Renal cortical epithelial cell (primary cell): ENCODE data around the gene HSCB. TPM values are rescaled to one million over a fixed set of nuclear protein-coding genes. Genes with fewer than 3 reads are reported as not detected.
"Not testable (repeated sequence)": the region's sequence is repeated elsewhere in the genome, so short reads cannot be mapped to it uniquely, and the experiment has no call there.

Experiments used
- DNase-seq: peaks from one replicate; pipeline ENCODE4 v3.0.0-alpha.2; 2011; ENCODE audit warnings: low read depth
- total RNA-seq: library from RNA; depleted of rRNA; stranded (reverse); fragments of >200 nt; gene quantifications from 2 replicates; pipeline ENCODE4 v1.2.3, GENCODE V29; 2014

The HSCB gene
- total RNA-seq, 1 donor from 2014 or later: 14.8 TPM

DNA sequence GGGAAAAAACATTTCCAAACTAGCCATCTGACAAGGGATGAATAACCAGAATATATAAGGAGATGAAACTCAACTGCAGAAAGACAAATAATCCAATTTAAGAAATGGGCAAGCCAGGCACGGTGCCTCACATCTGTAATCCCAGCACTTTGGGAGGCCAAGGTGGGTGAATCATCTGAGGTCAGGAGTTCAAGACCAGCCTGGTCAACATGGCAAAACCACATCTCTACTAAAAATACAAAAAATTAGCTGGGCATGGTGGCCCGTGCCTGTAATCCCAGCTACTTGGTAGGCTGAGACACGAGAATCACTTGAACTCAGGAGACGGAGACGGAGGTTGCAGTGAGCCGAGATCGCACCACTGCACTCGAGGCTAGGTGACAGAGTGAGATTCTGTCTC, 3.0 kb upstream of the HSCB start:
- DNase-seq: not testable (repeated sequence)

- no peak for DNase-seq
These were observed 547 bp upstream of the HSCB start for GRCh38 chr22:28741200-28741784.

GRCh38 chr22:28742562-28742962, 723 bp downstream of the HSCB start:
- DNase-seq: no peak

DNA sequence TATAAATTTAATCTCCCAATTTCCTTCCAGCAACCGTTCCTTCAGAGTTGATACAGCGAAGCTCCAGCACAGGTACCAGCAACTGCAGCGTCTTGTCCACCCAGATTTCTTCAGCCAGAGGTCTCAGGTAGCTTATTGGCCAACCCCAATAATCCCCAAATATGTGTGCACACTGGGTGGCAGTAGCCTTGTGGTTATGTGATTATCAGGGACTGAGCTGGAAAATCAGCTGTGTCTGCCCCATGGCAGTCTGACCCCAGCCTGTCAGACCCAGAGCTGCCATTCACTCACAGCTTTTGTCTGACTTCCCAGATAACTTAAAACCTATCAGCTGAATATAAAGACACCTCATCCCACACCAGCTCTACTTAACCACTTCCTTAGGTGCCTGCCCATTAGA, 2.0 kb downstream of the HSCB start:
- DNase-seq: no peak

DNA sequence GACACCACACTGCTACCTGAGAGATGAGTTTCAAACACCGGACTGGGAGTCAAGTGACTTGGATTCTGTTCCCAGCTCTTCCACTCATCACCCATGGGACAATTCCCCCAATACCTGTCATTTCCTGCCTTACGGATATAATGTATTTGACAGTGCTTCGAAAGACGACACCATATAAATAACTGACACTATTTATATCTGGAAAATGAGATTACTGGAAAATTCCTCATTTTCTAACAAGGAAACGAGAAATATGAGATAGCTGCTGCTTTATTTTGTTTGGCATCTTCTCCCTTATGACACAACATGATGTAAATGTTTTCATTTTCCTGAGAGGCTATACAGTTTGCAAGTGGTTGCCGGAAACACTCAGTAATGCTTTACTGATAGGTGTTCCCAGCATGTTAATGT, 8.6 kb downstream of the HSCB start:
- DNase-seq: no peak

DNA sequence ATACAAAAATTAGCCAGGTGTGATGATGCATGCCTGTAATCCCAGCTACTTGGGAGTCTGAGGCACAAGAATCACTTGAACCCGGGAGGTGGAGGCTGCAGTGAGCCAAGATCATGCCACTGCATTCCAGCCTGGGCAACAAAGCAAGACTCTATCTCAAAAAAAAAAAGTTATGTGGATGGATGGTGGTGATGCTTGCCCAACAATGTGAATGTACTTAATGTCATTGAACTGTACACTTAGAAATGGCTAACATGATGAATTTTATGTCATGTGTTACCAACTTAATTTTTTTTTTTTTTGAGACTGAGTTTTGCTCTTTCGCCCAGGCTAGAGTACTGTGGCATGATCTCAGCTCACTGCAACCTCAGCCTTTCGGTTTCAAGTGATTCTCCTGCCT, 12.7 kb downstream of the HSCB start:
- DNase-seq: not testable (repeated sequence)

- peak; percentile 86 for DNase-seq
These were observed 18.2 kb downstream of the HSCB start for GRCh38 chr22:28759861-28760560.

- DNase-seq: no peak
These were observed 19.6 kb downstream of the HSCB start for GRCh38 chr22:28761449-28761755.

DNA sequence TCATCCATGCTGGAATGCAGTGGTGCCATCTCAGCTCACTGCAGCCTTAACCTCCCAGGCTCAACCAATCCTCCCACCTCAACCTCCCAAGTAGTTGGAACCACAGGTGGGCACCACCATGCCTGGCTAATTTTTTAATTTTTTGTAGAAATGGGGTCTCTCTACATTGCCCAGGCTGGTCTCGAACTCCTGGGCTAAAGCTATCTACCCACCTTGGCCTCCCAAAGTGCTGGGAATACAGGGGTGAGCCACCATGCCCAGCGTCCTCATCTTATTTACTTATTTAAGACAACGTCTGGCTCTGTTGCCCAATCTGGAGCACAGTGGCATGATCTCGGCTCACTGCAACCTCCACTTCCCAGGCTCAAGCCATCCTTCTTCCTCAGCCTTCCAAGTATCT, 20.2 kb downstream of the HSCB start:
- not testable (repeated sequence) for DNase-seq

DNA sequence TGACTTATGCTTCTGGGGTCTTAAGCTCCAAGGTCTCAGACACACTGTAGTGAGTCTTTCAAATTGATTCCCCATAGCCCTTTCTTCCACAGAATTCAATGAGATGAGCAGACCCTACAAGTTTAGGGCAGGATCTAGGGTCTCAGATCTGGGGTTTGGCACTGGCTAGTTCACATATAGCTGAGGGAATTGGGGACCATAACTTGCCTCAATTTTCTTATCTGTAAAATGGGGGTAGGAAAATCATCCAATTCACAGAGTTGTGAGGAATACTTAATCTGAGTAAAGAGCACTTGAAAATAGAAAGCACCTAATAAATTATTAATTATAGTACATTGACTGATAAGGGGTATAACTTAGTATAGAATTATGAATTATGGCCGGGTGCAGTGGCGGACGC, 24.8 kb downstream of the HSCB start:
- DNase-seq: no peak

DNA sequence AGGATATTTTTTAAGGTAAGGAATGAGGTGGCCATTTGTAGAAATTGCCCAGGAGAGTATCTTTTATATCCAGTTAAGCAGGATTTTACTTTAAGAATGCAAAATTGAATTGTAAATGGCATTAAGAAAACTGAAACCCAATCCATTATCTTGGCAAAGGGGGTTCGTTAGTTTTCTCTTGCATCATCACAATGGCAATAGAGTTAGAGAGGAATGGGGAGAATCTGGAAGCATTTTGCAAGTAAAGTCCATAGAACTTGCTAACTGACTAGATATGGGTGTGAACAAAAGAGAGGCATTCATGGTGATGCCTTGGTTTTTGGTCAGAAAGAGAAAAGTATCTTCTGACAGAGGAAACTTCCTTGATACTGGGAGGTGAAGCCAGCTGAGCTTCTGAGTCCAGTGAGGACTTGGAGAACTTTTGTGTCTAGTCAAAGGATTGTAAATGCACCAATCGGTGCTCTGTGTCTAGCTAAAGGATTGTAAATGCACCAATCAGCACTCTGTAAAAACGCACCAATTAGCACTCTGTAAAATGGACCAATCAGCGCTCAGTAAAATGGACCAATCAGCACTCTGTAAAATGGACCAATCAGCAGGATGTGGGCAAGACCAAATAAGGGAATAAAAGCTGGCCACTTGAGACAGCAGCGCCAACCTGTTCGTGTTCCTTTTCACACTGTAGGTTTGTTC, 27.0 kb downstream of the HSCB start:
- DNase-seq: no peak

DNA sequence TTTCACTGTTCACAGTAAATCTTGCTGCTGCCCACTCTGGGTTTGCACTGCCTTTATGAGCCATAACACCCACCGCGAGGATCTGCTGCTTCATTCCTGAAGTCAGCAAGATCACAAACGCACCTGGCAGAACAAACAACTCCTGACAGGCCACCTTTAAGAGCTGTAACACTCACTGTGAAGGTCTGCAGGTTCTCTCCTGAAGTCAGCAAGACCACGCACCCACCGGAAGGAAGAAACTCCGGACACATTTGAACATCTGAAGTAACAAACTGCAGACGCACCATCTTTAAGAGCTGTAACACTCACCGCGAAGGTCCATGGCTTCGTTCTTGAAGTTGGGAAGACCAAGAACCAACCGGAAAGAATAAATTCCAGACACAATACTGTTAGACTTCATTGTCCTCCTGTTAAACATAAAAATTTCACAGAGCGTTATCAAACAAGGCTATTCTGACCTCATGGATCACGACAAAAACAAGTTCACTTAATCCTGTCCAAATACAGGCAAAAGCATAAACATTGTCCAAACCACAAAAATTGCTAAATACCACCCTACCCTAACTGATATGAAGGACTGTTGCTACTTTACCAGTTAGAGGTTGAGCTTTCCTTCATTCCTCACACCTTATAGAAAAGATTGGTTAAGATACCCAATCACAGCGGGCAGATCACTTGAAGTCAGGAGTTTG, 27.7 kb downstream of the HSCB start:
- no peak for DNase-seq

- no peak for DNase-seq
These were observed 29.5 kb downstream of the HSCB start for GRCh38 chr22:28771195-28771791.

DNA sequence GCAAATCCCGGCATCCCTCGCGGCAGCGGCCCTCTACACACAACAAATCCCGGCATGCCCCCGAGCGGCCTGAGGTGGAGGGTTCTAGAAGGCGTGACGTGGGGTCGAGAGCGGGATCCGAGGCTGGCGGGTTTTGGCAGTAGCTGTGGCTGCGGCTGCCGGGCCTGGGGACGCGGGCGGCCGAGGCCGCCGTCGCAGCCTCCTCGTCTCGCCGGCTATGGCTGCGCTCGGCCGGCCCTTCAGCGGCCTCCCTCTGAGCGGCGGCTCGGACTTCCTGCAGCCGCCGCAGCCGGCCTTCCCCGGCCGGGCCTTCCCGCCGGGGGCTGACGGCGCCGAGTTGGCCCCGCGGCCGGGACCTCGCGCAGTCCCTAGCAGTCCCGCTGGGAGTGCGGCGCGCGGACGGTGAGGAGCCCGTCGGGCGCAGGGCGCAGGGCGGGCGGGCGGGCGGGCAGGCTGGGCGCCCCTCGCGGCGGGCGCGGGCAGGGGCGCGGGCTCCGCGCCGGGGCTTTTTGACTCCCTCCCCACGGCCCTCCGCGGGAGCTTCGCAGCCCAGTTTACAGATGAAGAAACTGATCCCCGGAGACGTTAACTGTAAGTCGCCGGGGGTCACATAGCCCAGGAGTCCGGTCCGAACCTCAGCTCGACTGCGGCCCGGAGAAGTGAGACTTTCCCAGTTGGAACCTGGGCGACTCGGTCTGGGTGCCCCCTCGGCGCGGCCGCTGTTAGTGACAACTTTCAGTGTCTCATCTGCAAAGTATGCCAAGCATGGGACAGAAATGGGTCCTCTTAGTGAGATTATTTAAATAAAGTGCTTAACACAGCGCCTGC, 31.0 kb downstream of the HSCB start, which contains the start of gene CCDC117:
Gene CCDC117 (plus strand): TSS at position 63 of the 828 bp plus-strand sequence. CDS start 155 bp downstream, at position 218.
- DNase-seq: peak; percentile 92

DNA sequence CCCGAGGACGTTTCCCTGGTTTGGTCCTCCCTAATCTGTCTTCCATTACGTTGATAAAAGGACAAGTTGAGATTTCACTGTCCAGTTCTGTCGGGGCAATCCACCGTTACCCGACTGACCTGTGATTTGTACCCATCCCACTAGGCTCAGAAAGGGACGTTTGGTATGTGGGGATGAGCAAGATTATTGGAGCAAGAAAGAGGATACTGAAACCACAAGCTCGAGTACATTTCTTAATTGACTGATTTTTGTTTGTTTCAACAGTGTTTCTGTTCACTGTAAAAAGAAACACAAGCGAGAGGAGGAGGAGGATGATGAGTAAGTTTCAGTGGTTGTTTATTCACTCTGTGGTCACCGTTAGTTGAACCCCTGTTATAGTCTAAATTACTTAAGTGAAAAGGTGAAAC, 31.6 kb downstream of the HSCB start:
- DNase-seq: peak; percentile 80

GRCh38 chr22:28774378-28774777, 32.5 kb downstream of the HSCB start:
- DNase-seq: no peak

DNA sequence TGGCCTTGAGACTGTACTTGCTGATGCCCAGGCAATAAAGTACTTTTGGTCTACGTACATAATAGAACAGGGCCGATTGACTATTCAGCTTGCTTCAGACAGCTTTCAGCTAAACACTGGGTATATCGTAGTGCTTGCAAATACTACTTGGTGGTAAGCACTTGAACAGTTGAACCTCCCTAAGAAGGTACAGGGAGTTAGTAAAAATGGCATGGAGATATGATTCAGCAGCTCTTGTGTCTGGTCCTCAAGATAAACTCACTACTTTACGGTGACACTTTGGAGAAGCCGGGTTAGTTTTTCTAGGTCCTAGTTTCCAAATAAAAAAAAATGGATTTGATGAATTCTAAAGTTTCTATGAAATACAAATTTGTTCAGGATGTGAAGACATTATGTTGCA, 38.0 kb downstream of the HSCB start:
- DNase-seq: no peak

GRCh38 chr22:28780296-28780695, 38.5 kb downstream of the HSCB start:
- DNase-seq: no peak

DNA sequence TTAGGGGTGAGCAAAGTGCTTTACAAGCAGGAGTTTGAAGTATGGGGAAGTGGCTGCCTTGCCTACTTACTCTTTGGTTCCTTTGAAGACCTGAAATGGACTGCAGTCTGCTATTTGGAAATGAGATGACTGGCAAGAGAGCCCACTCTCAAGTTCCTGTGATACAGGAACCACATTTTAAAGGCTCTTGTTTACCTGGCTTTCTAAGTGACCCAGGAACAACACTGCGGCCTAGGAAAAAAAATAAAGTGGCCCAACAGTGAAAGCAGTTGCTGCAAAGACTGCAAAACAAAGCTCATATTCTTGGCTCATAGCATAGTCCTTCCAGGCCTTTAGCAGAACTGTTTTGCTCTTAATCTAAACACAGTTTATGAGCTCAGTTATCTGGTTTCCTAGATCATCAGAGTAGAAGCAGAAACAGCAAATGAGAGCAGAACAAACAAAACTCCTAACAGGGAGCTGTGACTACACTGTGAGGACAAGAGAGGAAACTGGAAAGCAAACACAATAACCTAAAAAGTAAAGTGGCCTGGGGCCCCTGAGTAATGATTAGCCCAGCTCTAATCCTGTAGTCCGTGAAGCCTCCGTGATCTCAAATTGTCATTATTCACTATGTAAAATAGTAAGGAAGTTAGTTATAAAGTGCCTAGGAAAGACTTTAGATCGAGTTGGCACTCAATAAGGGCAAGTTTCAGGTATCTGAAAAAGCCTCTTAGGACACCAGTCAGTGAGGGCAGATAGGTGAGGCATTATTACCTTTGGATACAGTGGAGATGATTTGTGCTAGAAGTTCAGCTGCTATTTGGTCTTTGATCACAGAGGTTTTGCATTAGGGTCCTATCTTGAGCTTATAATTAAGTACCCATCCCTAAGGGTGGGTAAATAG, 42.2 kb downstream of the HSCB start:
- DNase-seq: peak; percentile 84

DNA sequence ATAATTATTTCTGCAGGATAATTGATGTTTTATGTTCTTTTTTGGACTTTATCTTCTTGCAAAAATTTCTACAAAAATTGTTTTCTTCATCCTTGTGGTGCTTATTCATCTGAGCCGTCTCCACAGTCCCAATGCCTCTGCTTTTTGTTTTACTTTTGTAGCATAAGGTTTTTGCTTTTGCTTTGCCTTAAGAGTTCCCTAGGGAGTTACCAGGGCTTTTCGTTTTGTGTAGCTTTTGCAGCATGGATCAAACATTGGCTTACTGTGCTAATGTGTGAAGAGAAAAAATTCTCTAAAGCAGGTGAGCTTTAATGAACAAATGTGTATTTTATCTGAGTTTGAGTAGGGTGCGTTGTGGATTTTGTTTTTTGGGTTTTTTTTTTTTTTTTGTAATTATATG, 46.8 kb downstream of the HSCB start:
- DNase-seq: no peak
